Fibroblast of skin of right quadriceps (primary cell): ENCODE results near the gene SIRT2.

Experiments used
- DNase-seq: peaks from one replicate; pipeline ENCODE4 v3.0.0-alpha.2; 2013

The SIRT2 gene

DNA sequence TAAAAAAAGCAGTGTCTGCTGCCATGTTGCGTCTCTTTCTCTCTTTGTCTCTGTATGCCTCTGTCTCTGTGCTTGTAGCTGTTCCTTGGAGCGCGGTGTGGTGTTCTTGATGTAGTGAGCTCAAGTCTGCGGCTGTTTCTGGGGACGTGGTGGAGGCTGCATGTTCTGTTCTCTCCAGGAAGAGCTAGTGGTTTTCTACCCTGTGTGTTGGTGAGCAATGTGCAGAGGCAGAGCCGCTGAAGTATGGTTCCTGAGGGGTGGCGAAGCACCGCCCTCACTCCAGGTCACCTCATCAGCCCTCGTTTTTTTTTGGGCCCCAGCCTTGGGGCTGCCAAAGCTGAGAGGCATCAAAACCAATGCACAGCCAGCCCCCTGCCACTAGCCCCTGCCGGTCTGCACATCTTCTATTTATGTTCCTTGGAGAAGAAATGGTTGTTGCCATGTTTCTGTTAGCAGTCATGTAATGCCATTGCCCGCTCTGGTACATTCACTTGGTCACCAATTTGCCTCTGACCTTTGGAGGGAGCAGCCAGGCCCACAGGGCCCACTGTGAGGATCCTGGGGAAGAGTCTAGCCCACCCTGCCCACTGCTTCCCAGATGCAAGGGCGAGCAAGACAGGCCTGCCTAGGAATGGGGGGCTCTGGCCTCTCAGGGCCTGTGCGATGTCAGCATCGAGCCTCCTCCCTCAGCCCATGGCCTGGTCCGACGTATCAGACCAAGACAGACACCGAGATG, 56.8 kb downstream of the SIRT2 start:
- DNase-seq: no peak

DNA sequence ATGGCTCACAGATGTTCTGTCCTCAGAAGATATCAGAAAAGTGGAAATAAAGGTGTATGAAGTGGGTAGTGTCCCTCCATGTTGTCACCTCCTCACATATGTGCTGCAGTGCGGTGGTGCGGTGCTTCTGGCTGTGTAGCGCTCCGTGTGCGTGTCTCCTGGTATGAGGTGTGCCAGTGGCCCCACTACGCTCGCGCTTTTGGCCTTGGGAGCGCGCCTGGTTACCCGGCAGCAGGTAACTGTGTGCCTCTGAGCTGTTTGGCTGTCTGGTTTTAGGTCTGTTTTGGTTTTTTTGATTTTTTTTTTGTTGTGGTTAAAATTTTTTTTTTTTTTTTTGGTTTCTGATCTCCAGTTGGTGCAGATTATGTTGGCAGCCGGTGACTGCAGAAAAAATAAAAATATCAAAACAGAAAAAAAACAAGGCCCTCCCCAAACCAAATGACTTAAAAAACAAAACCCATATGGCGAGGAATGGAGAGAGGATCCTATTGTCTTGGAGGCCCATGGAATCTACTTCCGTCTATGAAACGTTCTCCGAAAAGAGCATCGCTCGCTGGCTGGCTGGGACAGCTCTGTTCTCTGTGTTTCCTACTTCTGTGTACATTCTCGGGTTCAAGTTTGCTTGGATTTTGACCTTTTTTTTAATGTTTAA, 57.5 kb downstream of the SIRT2 start:
- DNase-seq: no peak

DNA sequence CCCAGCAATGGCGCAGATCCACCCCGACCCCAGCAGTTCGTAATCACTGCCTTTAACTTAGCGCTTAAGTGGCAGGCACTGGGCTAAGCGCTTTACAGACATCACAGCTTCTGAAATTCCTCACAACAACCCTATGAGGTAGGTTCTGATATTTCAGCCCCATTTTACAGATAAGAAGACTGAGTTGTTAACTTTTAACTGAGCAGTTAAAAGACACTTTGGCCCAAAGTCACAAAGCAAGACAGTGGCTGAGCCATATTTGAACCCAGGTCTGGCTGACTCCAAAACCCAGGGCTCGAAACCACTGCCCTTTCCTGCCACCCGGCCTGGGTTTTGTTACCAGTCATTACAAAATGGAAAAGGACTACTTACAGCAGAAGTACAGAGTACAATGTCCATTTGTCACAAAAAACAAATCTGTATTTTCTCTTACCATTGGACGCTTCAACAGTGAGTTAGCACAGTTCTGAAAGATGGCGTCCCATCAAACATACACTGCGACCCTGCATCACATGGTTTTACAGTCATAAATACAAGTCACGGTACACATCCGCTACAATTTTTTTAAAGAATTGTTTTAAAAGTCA, 58.1 kb downstream of the SIRT2 start:
- DNase-seq: no peak

DNA sequence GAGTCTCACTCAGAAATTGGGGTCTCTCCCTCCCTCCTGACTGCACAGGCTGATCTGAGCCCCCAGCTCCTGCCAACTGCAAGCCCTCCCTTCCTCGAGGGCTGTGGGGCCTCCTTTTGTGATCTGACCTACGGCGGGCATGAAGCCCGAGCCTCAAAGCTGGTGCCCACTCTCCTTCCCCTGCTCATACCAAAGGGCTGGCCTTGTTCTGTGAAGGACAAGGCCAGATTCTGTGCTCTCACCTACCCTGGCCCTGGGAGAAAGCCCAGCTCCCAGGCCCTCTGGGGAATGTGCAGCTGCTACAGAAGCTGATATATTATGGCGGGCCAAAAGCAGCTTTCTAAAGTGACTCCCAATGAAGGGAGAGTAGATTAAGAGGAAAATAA, 58.8 kb downstream of the SIRT2 start:
- DNase-seq: no peak

DNA sequence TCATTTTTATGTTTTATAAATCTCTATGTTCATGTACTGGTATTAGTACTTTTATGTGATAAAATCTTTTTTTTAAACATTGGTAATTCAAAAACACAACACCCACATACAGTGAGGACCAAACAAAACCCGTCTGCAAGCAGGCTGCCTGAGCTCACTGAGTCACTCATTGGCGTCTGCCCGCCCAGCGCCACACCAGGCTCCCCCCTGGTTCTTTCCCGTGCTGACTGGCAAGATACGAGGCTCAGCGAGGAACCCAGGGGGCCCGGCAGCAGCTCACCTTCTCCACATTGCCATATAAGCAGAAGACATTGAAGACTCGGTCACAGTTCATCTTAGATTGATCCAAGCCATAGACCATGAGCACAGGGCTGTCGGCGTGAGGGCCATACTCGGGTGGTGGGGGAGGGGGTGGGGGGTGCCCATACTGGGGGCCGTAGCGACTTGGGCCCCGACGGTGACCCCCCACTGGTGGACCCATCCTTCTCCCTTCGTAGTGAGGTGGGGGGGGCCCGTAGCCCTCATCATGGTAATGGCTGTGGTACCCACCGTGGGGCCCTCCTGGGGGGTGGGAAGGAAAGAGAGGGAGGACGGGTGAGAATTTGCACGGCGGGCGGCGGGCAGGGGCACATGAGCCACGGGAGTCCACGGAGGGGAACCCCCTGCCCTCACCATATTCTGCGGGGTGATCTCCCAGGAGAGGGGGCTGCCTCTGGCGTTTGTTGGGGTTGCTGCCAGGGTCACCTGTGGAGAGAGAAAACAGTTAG, 59.4 kb downstream of the SIRT2 start:
- no peak for DNase-seq

DNA sequence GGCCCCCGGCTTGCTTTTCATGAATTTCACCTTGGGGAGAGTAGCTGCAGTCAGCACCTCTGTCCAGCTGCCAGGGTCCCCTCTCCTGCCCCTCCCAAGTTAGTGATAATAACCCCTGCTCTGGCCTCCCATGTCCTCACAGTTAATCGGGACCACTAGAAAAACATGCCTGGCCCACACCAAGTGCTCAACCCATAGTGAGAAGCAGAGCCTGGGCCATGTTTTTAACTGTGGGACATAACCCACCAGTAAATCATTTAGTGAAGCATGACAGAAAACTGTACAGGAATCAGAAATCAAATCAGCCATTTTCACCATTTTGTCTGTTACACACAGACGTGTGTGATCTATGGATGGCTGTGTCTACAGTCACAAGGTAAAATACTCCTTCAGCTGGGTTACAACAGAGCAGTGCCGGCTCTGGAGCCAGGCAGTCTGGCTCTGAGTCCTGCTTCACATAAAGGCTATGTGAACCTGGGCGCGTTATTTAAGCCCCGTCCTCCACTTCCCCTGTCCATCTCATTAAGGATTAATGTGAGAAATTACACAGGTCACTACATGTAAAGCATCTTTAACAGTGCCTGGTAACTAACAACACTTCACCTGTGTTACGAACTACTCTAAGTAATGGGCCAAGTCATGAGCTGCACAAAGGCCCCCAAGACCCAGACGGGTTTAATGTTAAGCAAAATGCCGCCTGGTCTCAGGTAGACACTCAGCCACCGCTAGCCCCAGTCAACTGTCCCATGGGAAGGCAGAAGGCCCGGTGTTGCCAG, 60.2 kb downstream of the SIRT2 start:
- DNase-seq: no peak

DNA sequence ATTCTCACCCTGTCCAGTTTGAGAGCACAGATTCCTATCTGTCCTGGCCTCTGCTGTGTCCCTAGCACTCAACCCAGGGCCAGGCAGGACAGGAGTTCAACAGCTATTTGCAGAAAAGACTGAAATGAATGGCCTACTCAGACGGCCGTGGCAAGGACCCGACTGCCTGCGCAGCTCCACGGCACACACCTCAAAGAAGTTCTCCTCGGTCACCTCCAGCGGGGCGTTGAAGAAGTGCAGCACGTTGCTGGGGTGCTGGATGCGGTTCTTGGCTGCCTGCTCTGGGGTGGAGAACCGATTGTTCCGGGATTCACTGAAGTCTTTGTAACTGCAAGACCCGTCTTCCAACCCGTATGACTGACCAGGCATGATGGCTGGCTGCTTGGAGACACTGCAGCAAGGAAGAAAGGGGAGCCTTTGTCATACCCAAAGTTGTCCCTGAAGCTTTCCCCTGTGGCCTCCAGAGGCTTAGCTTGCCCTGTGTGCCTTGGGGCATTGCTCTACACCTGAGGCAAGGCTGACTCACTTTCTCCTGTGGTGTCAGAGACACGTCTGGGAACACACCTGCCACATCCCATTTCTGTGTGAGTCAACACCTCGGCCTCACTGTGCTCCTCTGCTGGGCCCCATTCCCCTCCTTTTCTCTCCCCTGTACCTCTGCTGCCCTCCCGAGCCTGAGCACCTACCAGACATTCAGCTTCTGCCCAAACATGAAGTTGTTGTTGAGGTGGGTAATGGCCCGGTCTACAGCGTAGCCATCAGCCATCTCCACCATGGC, 61.0 kb downstream of the SIRT2 start:
- no peak for DNase-seq

DNA sequence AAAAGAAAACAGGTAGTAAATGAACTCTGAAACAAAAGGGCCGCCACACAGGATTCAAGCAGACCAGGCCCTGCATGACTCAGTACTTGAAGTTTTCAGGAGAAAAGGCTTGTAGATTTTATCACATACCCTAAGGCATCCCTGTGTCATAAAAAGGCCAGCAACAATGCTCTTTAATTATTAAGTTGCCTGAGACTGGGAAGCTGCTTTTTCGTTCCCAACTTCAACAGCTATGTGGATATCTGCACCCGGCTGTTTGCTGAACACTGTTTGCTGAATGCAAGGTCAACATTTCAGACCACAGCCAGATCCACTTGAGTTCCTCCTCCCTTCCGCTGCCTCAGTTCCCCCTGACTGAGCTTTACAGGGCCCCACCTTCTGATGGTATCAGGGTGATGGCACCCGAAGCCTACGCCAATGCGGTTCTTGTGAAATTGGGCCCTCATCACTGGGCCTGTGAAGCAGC, 61.7 kb downstream of the SIRT2 start:
- DNase-seq: no peak

GRCh38 chr19:38836983-38837626, 62.3 kb downstream of the SIRT2 start:
- DNase-seq: no peak

DNA sequence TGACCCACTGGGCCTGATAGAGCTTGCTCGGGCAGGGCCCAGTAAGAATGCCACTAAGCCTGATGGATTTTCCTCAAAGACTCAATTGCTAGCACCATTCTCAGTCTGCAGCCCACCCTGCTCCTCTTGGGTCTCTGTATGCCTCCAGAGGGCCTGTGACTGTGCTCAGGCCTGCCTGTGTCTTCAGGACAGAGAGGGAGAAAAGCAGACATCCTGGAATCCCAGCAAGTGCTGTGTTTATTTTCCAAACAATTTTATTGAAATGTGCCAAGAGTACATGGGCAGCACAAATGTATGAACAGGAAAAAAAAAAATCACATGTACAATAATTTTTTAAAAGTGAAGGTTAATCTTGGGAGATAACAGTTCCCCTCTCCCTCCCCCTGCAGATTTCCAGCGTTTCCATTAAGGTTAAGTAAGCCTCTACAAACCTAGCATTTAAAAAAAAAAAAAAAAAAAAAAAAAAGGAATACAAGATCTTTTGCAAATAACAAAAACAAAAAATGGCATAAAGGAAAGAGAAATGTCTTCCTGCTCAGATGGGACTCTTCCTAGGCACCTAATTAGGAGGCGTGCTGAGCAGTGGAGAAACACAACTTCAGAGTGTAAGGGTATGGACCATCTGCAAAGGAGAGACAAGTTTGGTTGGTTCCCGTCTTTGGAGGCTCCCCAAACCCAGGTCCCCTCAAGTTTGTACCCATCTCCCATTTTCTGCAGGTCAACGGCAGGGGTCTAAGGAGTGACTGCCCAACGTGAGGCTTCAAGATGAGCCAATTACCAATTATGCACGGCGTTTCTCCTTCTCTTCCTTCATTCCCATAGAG, 63.0 kb downstream of the SIRT2 start:
- no peak for DNase-seq

DNA sequence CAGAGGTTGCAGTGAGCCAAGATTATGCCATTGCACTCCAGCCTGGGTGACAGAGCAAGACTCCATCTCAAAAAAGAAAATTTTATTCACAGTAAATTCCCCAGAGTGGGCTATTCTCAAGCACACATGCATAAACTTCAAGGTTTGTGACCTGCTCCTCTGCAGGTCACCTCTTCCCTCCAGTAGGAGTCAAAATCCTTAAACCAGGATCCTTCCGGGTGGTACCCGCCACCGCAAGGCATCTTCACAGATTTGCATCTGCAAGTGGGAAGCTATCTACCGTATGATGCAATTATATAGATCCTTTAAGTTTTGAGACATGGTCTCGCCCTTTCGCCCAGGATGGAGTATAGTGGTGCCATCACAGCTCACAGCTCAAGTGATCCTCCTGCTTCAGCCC, 64.8 kb downstream of the SIRT2 start:
- no peak for DNase-seq

GRCh38 chr19:38834104-38834490, 65.3 kb downstream of the SIRT2 start:
- no peak for DNase-seq

DNA sequence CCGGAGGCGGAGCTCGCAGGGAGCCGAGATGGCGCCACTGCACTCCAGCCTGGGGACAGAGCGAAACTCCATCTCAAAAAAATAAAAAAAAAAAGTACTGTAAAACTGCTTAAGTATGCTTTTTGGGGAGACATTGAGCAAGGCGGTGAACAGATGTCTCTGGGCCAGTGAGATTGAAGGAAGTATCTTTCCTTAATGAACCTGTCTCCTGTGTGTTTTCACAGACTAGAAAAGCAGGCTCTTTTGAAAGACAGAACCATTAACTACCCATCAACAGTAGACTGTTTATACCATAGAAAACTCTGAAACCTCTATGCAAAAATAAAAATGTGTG, 66.4 kb downstream of the SIRT2 start:
- DNase-seq: no peak

GRCh38 chr19:38831142-38831605, 68.2 kb downstream of the SIRT2 start:
- DNase-seq: peak; percentile 79

- DNase-seq: no peak
Observed at GRCh38 chr19:38830039-38830733, 69.2 kb downstream of the SIRT2 start.

DNA sequence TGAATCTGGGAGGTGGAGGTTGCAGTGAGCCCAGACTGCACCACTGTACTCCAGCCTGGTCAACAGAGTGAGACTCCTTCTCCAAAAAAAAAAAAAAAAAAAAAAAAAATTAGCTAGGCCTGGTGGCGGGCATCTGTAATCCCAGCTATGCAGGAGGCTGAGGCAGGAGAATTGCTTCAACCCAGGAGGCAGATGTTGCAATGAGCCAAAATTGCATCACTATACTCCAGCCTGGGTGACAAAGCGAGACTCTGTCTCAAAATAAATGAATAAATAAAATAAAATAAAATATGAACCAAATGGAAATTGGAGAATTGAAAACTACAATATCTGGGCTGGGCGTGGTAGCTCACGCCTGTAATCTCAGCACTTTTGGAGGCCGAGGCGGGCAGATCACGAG, 70.2 kb downstream of the SIRT2 start:
- DNase-seq: peak; percentile 38
